DOHH2 (cell line): ENCODE measurements around the gene ADCY10.

ENCODE experiments used
- H3F3A ChIP-seq: fragments of 200-600 bp; sonication (generic), shearing (Covaris generic); 2 replicates; pipeline ENCODE4 v1.6.0; 2016; ENCODE audit warnings: antibody characterized with exemption, mild to moderate bottlenecking; ENCODE audit not compliant: control insufficient read depth, insufficient read depth
- H3K27ac ChIP-seq: fragments of 200-600 bp; sonication (generic); 2 replicates; pipeline ENCODE4 v1.5.1; 2014; ENCODE audit warnings: low read depth, mild to moderate bottlenecking, low read length, moderate library complexity
- H3K27me3 ChIP-seq: fragments of 200-600 bp; sonication (generic); 2 replicates; pipeline ENCODE4 v1.6.1; 2014; ENCODE audit warnings: mild to moderate bottlenecking, low read length, mixed read lengths; ENCODE audit not compliant: control insufficient read depth
- H3K36me3 ChIP-seq: fragments of 200-600 bp; sonication (generic); 2 replicates; pipeline ENCODE4 v1.6.1; 2014; ENCODE audit warnings: mild to moderate bottlenecking, low read length, moderate library complexity, mixed read lengths; ENCODE audit not compliant: control insufficient read depth
- H3K4me1 ChIP-seq: fragments of 200-600 bp; sonication (generic); 2 replicates; pipeline ENCODE4 v1.6.1; 2014; ENCODE audit warnings: mild to moderate bottlenecking, low read length, mixed read lengths; ENCODE audit not compliant: control insufficient read depth
- H3K4me2 ChIP-seq: fragments of 200-600 bp; sonication (generic); 2 replicates; pipeline ENCODE4 v1.6.0; 2014; ENCODE audit warnings: mild to moderate bottlenecking, low read length, moderate library complexity
- H3K4me3 ChIP-seq: fragments of 200-600 bp; sonication (generic); 2 replicates; pipeline ENCODE4 v1.5.1; 2014; ENCODE audit warnings: mild to moderate bottlenecking, low read length, mixed read lengths
- H3K79me2 ChIP-seq: fragments of 200-600 bp; sonication (generic); 2 replicates; pipeline ENCODE4 v1.6.1; 2014; ENCODE audit warnings: mild to moderate bottlenecking, low read length, mixed read lengths; ENCODE audit not compliant: control insufficient read depth
- H3K9me2 ChIP-seq: fragments of 200-600 bp; sonication (generic); replicated peaks from 2 replicates; pipeline ENCODE4 v1.6.1; 2014; ENCODE audit warnings: mild to moderate bottlenecking, low read length, mixed read lengths; ENCODE audit not compliant: control insufficient read depth
- H3K9me3 ChIP-seq: fragments of 200-600 bp; sonication (generic); 2 replicates; pipeline ENCODE4 v1.6.1; 2014; ENCODE audit warnings: antibody characterized with exemption, low read length, mixed read lengths; ENCODE audit not compliant: control insufficient read depth, insufficient read depth
- H4K20me1 ChIP-seq: fragments of 200-600 bp; sonication (generic); 2 replicates; pipeline ENCODE4 v1.6.0; 2014; ENCODE audit warnings: low read depth, mild to moderate bottlenecking, antibody characterized with exemption, low read length, moderate library complexity; ENCODE audit not compliant: control insufficient read depth, insufficient read depth
- EZH2phosphoT487 ChIP-seq: fragments of 200-600 bp; sonication (generic); IDR thresholded peaks from 2 replicates; pipeline ENCODE4 v1.6.1; 2017; ENCODE audit warnings: borderline replicate concordance, mild to moderate bottlenecking, antibody characterized with exemption, low read length, moderate library complexity, mixed read lengths
- TF ChIP-seq, protein P1 (sequence below): fragments of 200-600 bp; sonication (generic); IDR thresholded peaks from one replicate; pipeline ENCODE4 v1.5.1; 2014; ENCODE audit warnings: antibody characterized with exemption, mild to moderate bottlenecking, low read depth, low read length; ENCODE audit not compliant: poor library complexity, severe bottlenecking

Gene ADCY10

DNA sequence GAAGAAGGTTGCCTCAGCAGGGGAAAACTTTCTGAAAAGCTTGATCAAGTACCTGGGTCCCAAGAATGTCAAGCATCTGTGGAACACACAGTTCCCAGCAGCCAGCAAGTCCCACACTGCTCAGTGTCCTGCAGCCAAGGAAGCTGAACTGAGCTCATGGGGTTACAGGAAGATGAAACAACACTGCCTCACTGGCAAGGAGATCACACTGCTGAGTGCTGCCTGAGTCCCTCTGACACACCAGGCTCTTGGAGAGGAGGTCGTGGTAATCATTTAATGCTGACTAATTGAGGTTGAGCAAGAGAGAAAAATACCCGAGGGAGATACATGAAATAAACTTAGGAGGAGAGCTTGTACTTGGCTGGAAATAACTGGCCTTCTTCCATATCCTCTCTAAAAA, 116.9 kb downstream of the ADCY10 start:
- Histone ChIP-seq H3K9me2 (no peaks in the 10 kb centered on the region), H3K27ac (no peak overlapping the region), H3K9me3 (no peaks in the 10 kb centered on the region), H3K4me2 (no peak overlapping the region), H3K79me2 (no peaks in the 10 kb centered on the region), H3K27me3 (no peaks in the 10 kb centered on the region), H3F3A (no peaks in the 10 kb centered on the region), H3K4me1 (no peaks in the 10 kb centered on the region), H4K20me1 (no peaks in the 10 kb centered on the region), H3K4me3 (no peak overlapping the region), H3K36me3 (no peaks in the 10 kb centered on the region)
- no peak for TF ChIP-seq EZH2phosphoT487
- TF ChIP-seq, protein P1, sequence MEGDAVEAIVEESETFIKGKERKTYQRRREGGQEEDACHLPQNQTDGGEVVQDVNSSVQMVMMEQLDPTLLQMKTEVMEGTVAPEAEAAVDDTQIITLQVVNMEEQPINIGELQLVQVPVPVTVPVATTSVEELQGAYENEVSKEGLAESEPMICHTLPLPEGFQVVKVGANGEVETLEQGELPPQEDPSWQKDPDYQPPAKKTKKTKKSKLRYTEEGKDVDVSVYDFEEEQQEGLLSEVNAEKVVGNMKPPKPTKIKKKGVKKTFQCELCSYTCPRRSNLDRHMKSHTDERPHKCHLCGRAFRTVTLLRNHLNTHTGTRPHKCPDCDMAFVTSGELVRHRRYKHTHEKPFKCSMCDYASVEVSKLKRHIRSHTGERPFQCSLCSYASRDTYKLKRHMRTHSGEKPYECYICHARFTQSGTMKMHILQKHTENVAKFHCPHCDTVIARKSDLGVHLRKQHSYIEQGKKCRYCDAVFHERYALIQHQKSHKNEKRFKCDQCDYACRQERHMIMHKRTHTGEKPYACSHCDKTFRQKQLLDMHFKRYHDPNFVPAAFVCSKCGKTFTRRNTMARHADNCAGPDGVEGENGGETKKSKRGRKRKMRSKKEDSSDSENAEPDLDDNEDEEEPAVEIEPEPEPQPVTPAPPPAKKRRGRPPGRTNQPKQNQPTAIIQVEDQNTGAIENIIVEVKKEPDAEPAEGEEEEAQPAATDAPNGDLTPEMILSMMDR, result no peak

- Histone ChIP-seq H3K9me2 (no peaks in the 10 kb centered on the region), H3K27me3 (no peaks in the 10 kb centered on the region), H3F3A (no peaks in the 10 kb centered on the region), H3K27ac (no peak overlapping the region), H3K4me1 (no peaks in the 10 kb centered on the region), H4K20me1 (no peaks in the 10 kb centered on the region), H3K79me2 (no peaks in the 10 kb centered on the region), H3K9me3 (no peaks in the 10 kb centered on the region), H3K36me3 (no peaks in the 10 kb centered on the region), H3K4me3 (no peak overlapping the region), H3K4me2 (no peak overlapping the region)
- no peak for TF ChIP-seq EZH2phosphoT487
- TF ChIP-seq, protein P1, result no peak
Measured at GRCh38 chr1:167795810-167796740, 117.9 kb downstream of the ADCY10 start.

DNA sequence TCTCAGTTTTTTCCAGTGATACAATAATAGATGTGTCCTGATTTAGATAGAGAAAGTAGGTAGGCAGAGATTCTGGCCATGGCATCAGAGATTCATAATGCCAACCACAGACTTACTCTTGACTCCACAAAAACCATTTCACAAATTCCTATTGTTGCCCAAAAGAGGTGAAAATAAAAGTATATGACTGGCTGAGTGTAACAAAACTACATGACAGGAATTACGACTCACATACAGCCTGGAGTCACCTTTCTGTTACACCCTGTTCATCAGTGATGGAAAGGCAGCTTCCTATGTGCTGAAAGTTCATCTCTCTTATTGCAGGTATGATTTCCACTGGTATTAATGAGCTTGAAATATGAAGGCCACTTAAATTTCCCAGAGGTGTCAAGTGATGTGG, 119.9 kb downstream of the ADCY10 start:
- no peaks in the 10 kb centered on the region for H4K20me1 ChIP-seq

More for the DNA sequence above, 119.9 kb downstream of the ADCY10 start:
- no peak for TF ChIP-seq EZH2phosphoT487
- TF ChIP-seq, protein P1, result no peak
- Histone ChIP-seq H3K79me2 (no peaks in the 10 kb centered on the region), H3K27ac (no peak overlapping the region), H3K4me3 (no peak overlapping the region), H3K9me3 (no peaks in the 10 kb centered on the region), H3K9me2 (no peaks in the 10 kb centered on the region), H3F3A (no peaks in the 10 kb centered on the region), H3K4me2 (no peak overlapping the region), H3K27me3 (no peaks in the 10 kb centered on the region), H3K4me1 (no peaks in the 10 kb centered on the region), H3K36me3 (peaks cover 9% of the 10 kb centered on the region; the same call in 1 of the 2 replicates)
